Stimulated activated CD4-positive, alpha-beta T cell treated with anti-CD3 and anti-CD28 coated beads, TNF-alpha, amount 100 ng/mL, for 48 hours (primary cell): Measurements from ENCODE around the gene MTM1.

ENCODE experiments used
- DNase-seq, 3 donors: peaks; one replicate each; pipeline ENCODE4 v3.0.0-alpha.2; 2020; ENCODE audit warnings: low read depth in 3 of 3

Gene MTM1

GRCh38 chrX:150605603-150606002 is 37.2 kb downstream of the MTM1 start:
- DNase-seq = no peak

GRCh38 chrX:150607201-150607600 is 38.8 kb downstream of the MTM1 start:
- DNase-seq = no peak

GRCh38 chrX:150610043-150610442 is 41.6 kb downstream of the MTM1 start:
- no peak for DNase-seq

GRCh38 chrX:150610446-150610845 is 42.0 kb downstream of the MTM1 start:
- no peak for DNase-seq

- DNase-seq = no peak
These were observed 46.9 kb downstream of the MTM1 start for GRCh38 chrX:150615356-150615755.

GRCh38 chrX:150616179-150616862 is 47.9 kb downstream of the MTM1 start:
- no peak for DNase-seq

- DNase-seq = no peak
These were observed 48.4 kb downstream of the MTM1 start for GRCh38 chrX:150616863-150617198.

- no peak for DNase-seq
These were observed 53.2 kb downstream of the MTM1 start for GRCh38 chrX:150621652-150622051.

- DNase-seq = no peak
These were observed 55.2 kb downstream of the MTM1 start for GRCh38 chrX:150623583-150623982.

GRCh38 chrX:150625097-150625496 is 56.7 kb downstream of the MTM1 start:
- DNase-seq = no peak

- DNase-seq = no peak
These were observed 57.5 kb downstream of the MTM1 start for GRCh38 chrX:150625875-150626274.

- DNase-seq = no peak
These were observed 59.5 kb downstream of the MTM1 start for GRCh38 chrX:150627957-150628356.

GRCh38 chrX:150635952-150636351 is 67.5 kb downstream of the MTM1 start:
- no peak for DNase-seq

GRCh38 chrX:150642423-150642822 is 74.0 kb downstream of the MTM1 start:
- no peak for DNase-seq

GRCh38 chrX:150643271-150643670 is 74.8 kb downstream of the MTM1 start:
- DNase-seq = no peak

- no peak for DNase-seq
These were observed 75.5 kb downstream of the MTM1 start for GRCh38 chrX:150643958-150644357.

GRCh38 chrX:150644422-150644821 is 76.0 kb downstream of the MTM1 start:
- DNase-seq = no peak

- DNase-seq = no peak
These were observed 78.9 kb downstream of the MTM1 start for GRCh38 chrX:150647331-150647730.

- DNase-seq = no peak
These were observed 80.0 kb downstream of the MTM1 start for GRCh38 chrX:150648296-150648940.

- DNase-seq = no peak
These were observed 80.9 kb downstream of the MTM1 start for GRCh38 chrX:150649096-150649870.

GRCh38 chrX:150651906-150652305 is 83.5 kb downstream of the MTM1 start:
- DNase-seq = no peak

GRCh38 chrX:150655788-150656187 is 87.4 kb downstream of the MTM1 start:
- no peak for DNase-seq

GRCh38 chrX:150663073-150663472 is 94.7 kb downstream of the MTM1 start:
- no peak for DNase-seq
